ENCODE data around the gene LRP6.
"Not testable (repeated sequence)": the region's sequence is repeated elsewhere in the genome, so short reads cannot be mapped to it uniquely, and the experiment has no call there.

The LRP6 gene

GRCh38 chr12:12266873-12267741 lies at the start of gene LRP6:
TSS of gene LRP6 (minus strand) at chr12:12267044. CDS start at chr12:12266735, 309 bp downstream.
- DNase-seq = peak; percentile 75 to 94

- no peak for DNase-seq
Measured at GRCh38 chr12:12315838-12316237, 49.0 kb upstream of the LRP6 start.

- not testable (repeated sequence) for DNase-seq
Measured at GRCh38 chr12:12310695-12311094, 43.9 kb upstream of the LRP6 start.

- DNase-seq = no peak
Measured at GRCh38 chr12:12305568-12306300, 38.9 kb upstream of the LRP6 start.

DNA sequence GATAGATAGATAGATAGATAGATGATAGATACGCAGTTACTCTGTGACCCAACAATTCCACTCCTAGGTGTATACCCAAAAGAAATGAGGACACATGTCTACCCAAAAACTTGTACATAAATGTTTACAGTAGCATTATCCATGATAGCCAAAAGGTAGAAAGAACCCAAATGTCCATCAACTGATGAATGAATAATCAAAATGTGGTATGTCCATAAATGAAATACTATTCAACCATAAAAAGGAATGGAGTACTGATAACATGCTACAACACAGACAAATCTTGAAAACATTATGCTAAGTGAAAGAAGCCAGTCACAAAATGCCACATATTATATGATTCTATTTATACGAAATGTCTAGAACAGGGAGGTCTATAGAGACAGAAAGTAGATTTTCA lies 36.1 kb upstream of the LRP6 start:
- no peak for DNase-seq

DNA sequence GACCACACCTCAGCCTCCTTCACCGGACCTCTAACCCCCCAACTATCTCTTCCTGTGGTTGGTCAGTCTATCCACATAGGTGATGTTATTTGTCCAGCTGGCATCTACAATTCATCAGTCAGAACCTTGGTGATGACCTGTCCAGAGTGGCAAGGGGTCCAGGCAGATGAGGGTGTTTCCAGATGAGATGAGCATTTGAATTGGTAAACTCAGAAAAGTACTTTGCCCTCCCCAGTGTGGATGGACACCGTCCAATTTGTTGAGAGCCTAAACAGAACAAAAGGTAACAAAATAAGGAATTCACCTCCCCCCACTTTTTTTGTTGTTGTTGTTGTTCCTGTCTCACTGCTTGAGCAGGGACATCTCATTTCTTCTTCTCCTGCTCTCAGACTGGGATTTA lies 34.3 kb upstream of the LRP6 start:
- DNase-seq = no peak

DNA sequence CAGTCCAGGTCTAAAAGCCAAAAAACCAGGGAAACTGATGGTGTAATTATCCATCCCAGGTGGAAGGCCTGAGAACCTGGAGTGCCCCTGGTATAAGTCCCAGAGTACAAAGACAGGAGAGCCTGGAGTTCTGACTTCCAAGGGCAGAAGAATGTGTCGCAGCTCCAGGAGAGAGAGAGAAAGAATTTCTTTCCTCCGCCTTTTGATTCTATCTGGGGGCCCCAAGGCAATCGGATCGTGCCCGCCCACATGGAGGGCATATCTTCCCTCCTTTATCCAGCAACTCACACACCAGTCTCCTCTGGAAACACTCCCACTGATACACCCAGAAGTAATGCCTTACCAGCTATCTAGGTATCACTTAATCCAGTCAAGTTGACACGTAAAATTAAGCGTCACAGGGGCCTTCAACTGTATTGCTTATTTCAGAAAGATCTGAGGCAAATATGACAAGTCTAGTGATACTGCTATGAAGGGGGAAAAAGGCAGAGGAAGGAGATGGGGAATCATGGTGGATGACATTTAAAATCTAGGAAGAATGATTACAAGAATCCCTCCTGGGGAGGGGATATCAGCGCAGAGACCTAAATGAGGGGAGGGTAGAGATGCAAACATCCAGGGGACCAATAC lies 30.5 kb upstream of the LRP6 start:
- DNase-seq = no peak

DNA sequence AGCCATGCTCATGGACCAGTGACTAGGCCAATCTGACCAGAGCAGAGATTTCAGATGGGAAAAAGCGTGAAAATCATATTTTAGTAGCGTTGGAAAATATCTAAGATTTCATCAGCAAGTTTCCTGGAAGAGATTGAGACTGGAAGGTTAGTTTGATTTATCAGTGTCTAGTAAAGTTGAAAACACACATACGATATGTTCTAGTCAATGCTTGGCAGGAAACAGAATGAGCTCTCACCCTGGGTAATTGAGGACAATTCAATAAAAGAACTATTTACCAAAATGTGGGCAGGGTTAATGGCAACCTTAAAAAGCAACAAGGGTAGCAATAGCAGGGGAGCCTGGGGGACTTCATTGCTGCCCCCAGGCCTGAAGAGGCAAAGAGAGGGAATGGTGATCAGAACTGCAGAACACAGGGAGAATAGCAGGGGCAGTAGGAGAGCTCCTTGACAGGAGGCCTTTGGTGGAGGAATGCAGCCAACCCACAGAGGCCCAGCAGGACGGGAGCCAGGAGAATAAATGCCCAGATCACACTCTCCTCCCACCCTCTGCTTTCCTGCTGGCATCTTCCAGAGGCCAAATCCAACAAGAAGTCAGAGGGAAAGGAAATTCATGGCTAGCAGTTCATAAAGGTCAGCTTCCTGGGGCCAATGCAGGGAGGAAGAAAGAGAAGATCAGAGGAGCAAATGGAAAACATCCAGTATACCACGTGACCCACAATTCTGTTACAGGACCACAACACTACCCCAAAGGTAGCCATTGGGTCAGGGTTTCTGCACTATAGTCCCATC lies 27.6 kb upstream of the LRP6 start:
- DNase-seq = peak in 1 of 2 experiments; percentile 26

DNA sequence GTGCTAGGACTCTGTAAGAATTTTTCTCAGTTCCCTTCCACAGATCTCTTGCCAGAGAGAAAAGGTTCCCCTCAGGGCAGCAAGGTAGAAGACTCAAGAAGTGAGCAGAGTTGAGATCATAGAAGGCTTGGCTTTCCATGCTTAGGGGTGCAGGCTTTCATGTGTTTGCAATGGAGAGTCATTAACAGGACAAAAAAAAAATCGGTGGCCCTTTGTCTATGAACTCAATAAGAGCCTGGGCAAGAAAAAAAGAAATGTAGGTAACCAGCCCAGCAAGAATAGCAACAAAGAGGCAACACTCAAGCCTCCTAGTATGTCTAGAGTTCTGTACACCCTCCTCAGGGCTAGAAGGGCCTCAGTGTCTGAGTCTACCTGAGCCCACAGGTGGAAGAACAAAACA lies 23.4 kb upstream of the LRP6 start:
- no peak for DNase-seq

DNA sequence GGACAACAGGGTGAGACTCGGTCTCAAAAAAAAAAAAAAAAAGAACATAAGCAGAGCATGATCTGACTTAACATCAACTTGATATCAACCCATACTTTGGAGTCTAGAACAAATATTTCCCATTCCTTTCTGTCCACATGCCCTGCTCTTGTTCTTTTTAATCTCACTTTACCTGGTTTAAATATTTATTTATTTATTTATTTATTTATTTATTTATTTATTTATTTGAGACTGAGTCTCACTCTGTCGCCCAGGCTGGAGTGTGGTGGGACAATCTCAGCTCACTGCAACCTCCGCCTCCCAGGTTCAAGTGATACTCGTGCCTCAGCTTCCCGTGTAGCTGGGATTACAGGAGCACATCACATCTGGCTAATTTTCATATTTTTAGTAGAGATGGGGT lies 19.6 kb upstream of the LRP6 start:
- DNase-seq = no peak

DNA sequence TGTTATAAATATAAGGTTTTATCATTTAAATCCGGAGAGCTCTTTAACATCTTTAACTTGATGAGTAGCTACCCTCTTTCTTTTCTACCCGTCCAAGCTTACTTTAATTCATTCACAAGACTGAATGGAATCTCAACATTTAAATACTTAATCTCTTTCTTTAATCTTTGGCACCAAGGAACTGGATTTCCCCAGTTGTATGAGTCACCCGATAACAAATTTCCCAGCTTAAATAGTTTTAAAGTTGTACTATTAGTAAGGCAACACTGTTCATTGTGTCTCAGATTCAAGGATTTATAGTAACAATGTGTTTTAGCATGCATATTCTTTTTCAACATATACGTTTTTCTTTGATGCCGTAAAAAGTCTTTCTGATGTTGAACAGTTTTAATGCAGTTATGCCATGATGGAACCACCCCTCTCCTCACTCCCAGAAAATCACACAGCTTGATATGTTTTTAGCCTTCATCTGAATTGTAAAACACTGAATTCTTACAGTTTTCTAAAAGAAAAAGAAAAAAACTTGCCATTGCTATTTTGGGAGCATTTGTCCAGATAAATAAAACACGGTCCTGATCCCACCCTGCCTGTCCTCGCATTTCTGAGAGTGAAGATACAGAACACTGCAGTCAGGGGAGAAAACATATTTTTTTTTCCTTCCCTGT lies 16.0 kb upstream of the LRP6 start:
- DNase-seq = no peak

- no peak for DNase-seq
Measured at GRCh38 chr12:12282202-12282601, 15.4 kb upstream of the LRP6 start.

- no peak for DNase-seq
Measured at GRCh38 chr12:12281134-12281533, 14.3 kb upstream of the LRP6 start.

DNA sequence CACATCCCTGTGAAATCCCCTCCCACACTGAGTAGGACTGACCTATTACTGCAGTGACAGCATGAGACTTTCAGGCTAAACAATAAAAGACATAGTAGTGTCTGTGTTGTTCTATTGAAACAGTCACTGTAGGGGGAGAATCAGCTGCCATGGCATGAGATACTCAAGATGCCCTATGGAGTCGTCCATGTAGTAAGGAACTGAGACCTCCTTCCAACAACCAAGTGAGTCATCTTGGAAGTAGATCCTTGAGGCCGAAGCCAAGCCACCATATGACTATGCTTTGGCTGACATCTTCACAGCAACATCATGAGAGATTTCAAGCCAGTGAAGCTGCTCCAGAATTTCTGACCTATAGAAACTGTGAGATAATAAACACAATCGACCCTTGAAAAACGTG lies 12.1 kb upstream of the LRP6 start:
- DNase-seq = peak in 1 of 2 experiments; percentile 40

GRCh38 chr12:12275874-12276273 lies 9.0 kb upstream of the LRP6 start:
- DNase-seq = no peak

- DNase-seq = no peak
Measured at GRCh38 chr12:12273291-12273957, 6.6 kb upstream of the LRP6 start.

- DNase-seq = no peak
Measured at GRCh38 chr12:12272869-12273268, 6.0 kb upstream of the LRP6 start.

DNA sequence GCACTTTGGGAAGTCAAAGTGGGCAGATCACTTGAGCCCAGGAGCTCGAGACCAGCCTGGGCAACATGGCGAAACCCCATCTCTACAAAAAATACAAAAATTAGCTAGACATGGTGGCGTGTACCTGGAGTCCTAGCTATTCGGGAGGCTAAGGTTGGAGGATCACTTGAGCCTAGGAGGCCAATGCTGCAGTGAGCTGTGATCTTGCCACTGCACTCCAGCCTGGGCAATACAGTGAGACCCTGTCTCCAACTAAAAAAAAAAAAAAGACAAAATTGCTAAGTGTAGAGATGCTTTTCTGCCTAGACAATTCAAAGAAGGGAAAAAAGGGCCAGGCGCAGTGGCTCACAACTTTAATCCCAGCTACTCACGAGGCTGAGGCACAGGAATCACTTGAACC lies 3.4 kb upstream of the LRP6 start:
- no peak for DNase-seq

DNA sequence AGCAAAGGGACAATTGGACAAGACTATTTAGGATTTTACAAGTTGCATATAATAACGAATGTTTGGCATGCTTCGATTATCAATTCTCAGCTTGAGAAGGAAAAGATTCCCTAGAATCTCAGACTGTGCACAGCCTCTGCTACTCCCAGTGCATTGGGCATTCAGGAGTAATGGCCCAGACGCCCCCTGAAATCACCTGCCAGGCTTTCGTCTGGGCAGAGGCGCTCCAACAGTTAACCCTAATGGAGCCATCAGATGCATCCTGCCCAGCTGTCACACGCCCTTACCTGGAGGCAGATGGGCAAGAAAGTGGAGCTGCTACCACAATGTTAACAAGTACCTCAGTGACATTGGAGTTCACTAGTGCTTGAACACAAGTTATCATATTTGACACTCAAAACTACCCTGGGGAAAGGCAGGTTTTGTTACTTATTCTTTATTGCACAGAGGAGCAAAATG lies 927 bp upstream of the LRP6 start:
- no peak for DNase-seq

DNA sequence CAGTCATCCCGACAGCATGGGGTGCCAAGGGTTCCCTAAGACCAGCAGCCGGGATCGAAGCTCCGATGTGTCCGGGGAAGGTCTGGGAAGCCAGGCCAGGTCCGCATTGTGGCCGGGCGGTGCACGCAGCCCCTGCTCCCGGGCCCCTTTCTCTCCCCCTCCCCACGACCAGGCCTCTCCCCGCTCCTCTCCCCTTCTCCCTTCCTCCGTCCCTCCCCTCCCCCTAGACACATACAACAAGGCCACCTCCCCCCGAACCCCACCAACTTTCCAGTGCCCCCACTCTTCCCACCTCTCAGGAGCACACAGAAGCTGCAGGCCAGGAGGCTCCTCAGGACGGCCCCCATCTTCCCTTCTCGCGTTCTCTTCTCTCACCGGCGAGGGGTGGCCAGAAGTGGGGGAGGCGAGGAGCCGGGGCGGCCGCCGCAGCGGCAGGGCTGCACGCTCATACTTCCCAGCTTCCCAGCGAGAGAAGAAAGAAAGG lies 413 bp downstream of the LRP6 start:
- DNase-seq = no peak

DNA sequence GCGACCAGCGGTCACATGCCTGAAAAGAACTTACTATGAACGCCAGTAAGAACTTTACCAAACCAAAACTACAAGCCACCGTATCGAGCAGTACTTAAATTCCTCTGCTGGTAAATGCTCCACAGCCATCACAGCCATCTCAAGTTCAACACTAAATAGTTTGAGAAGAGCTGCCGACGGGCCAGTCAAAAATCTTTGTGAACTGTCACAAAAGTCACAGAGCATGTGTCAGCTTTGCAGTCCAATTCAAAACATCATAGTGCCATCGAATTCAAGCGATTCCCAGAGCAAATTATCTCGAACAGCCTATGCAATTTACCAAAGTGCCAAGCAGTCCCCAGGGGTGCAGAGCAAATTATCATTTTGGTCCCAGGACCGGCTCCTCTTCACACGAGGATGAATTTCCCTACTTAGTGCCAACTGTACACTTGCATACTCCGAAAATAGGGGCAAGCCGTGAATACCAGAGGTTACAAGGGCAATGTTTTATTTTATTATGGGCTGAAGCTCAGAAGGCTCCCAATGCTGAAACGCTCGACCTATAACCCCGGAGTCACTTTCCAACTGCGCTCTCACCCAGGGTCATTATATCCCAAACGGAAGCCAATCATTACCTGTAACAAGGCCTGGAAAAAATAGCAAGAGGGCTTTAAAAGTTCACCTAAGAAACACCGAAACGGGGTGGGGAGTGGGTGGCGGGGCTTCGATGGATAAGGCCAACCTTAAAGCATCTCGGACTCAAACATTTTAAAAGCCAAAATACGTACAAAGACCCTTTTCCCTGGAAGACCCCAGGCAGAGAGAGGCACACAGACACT lies 1.1 kb downstream of the LRP6 start:
- no peak for DNase-seq

Data from NCI-H446 (cell line).